ENCODE measurements around the gene SSX1.
"Not testable (repeated sequence)": the region's sequence is repeated elsewhere in the genome, so short reads cannot be mapped to it uniquely, and the experiment has no call there.

SSX1 gene, protein sequence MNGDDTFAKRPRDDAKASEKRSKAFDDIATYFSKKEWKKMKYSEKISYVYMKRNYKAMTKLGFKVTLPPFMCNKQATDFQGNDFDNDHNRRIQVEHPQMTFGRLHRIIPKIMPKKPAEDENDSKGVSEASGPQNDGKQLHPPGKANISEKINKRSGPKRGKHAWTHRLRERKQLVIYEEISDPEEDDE

DNA sequence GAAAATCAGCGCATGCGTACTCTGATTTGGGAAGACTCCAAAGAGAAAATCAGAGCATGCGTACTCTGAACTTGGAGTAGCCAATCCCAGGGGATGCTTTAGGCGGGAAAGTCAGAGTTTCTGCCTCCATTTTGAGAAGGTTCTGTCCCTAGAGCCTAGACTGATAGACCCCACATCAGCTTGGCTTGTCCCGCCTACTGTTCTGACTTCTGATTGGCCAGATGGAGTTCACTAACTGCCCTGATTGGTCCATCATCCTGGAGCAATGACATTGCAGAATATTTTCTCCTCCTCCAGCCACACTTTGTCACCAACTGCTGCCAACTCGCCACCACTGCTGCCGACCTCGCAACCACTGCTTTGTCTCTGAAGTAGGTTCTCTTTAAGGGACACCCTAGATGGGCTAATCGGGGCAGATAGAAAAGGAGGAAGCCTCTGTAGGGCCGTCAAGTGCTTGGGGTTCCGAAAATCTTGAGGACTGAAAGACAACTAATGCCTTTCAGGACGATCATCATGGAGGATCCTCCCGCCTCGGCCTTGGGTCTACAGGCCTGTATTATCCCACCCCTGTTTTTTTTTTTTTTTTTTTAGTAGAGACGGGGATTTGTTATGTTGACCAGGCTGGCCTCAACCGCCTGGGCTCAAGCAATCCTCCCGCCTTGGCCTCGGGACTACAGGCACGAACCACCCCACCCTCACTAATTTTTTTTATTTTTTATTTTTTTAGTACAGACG lies at the start of gene SSX1:
TSS of gene SSX1 (plus strand) at position 331 of the 735 bp plus-strand sequence. CDS start 1,850 bp downstream, outside the sequence.
- not testable (repeated sequence) for H3K36me3 ChIP-seq (ENCODE audit: control insufficient read depth, low read length); H3K27ac ChIP-seq (ENCODE audit: low read depth, low read length); H3K27me3 ChIP-seq (ENCODE audit: control insufficient read depth, low read length)

DNA sequence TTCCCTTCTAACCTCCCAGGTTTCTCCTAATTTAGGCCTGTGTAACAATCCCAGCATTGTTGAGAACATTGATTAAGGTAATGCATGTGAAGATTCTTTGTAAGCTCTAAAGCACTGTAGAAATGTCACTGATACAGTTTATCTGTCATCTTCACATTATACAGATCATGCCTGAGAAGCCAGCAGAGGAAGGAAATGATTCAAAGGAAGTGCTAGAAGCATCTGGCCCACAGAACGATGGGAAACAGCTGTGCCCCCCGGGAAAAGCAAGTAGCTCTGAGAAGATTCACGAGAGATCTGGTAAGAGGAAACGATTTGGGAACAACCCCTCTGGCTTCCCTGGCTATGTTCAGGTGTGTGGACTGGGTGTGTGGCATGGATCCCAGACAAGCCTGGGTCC lies 40.9 kb upstream of the SSX1 start:
- H3K4me1 ChIP-seq (ENCODE audit: control insufficient read depth, low read length); H3K27ac ChIP-seq (ENCODE audit: low read depth, low read length); H3F3A ChIP-seq (ENCODE audit: control insufficient read depth, insufficient read depth); H3K4me3 ChIP-seq (ENCODE audit: low read length); H3K9me2 ChIP-seq (replicated peaks; ENCODE audit: control insufficient read depth, low read length); H3K4me2 ChIP-seq (ENCODE audit: low read length); H3K9me3 ChIP-seq (ENCODE audit: control insufficient read depth, insufficient read depth, low read length); H3K27me3 ChIP-seq (ENCODE audit: control insufficient read depth, low read length); H3K36me3 ChIP-seq (ENCODE audit: control insufficient read depth, low read length); H4K20me1 ChIP-seq (ENCODE audit: control insufficient read depth, insufficient read depth, low read depth, low read length); H3K79me2 ChIP-seq (ENCODE audit: control insufficient read depth, low read length): not testable (repeated sequence)

More for the DNA sequence above, at the start of gene SSX1:
- not testable (repeated sequence) for H3F3A ChIP-seq (ENCODE audit: control insufficient read depth, insufficient read depth); H3K9me2 ChIP-seq (replicated peaks; ENCODE audit: control insufficient read depth, low read length); H3K79me2 ChIP-seq (ENCODE audit: control insufficient read depth, low read length); H3K4me2 ChIP-seq (ENCODE audit: low read length); H3K9me3 ChIP-seq (ENCODE audit: control insufficient read depth, insufficient read depth, low read length); H4K20me1 ChIP-seq (ENCODE audit: control insufficient read depth, insufficient read depth, low read depth, low read length); H3K4me3 ChIP-seq (ENCODE audit: low read length); H3K4me1 ChIP-seq (ENCODE audit: control insufficient read depth, low read length)

DNA sequence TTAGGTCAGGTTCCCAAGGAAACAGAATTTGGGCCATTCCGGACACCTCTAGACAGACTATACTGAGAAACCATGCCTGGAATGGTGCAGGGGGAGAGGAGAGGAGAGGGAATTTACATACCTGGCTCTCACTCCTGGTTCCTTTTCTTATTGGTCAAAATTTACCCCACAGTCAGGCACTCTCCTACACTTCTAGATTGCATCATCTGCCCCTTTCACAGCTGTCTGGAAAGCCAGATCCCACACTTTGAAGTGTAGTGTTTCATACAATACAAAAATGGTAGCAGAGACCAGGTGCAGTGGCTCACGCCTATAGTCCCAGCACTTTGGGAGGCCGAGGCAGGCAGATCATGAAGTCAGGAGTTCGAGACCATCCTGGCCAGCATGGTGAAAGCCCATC lies 31.0 kb upstream of the SSX1 start:
- not testable (repeated sequence) for H4K20me1 ChIP-seq (ENCODE audit: control insufficient read depth, insufficient read depth, low read depth, low read length); H3K9me2 ChIP-seq (replicated peaks; ENCODE audit: control insufficient read depth, low read length); H3K4me2 ChIP-seq (ENCODE audit: low read length)

DNA sequence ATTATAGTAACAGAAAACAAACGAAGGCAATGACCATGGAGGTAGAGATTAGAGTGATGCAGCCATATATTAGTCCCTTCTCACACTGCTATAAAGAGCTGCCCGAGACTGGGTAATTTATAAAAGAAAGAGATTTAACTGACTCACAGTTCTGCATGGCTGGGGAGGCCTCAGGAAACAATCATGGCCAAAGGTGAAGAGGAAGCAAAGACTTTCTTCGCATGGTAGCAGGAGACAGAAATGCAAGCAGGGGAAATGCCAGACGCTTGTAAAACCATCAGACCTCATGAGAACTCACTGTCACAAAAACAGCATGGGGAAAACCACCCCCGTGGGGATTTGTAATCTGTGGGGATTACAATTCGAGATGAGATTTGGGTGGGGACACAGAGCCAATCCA lies 2.2 kb upstream of the SSX1 start:
- H3K4me3 ChIP-seq (ENCODE audit: low read length); H4K20me1 ChIP-seq (ENCODE audit: control insufficient read depth, insufficient read depth, low read depth, low read length); H3K79me2 ChIP-seq (ENCODE audit: control insufficient read depth, low read length); H3K4me1 ChIP-seq (ENCODE audit: control insufficient read depth, low read length); H3F3A ChIP-seq (ENCODE audit: control insufficient read depth, insufficient read depth); H3K4me2 ChIP-seq (ENCODE audit: low read length); H3K27me3 ChIP-seq (ENCODE audit: control insufficient read depth, low read length); H3K36me3 ChIP-seq (ENCODE audit: control insufficient read depth, low read length); H3K9me2 ChIP-seq (replicated peaks; ENCODE audit: control insufficient read depth, low read length); H3K9me3 ChIP-seq (ENCODE audit: control insufficient read depth, insufficient read depth, low read length); H3K27ac ChIP-seq (ENCODE audit: low read depth, low read length): not testable (repeated sequence)

More for the DNA sequence above, 31.0 kb upstream of the SSX1 start:
- H3K79me2 ChIP-seq (ENCODE audit: control insufficient read depth, low read length); H3K27ac ChIP-seq (ENCODE audit: low read depth, low read length); H3K9me3 ChIP-seq (ENCODE audit: control insufficient read depth, insufficient read depth, low read length); H3F3A ChIP-seq (ENCODE audit: control insufficient read depth, insufficient read depth); H3K4me3 ChIP-seq (ENCODE audit: low read length); H3K36me3 ChIP-seq (ENCODE audit: control insufficient read depth, low read length); H3K27me3 ChIP-seq (ENCODE audit: control insufficient read depth, low read length); H3K4me1 ChIP-seq (ENCODE audit: control insufficient read depth, low read length): not testable (repeated sequence)

DNA sequence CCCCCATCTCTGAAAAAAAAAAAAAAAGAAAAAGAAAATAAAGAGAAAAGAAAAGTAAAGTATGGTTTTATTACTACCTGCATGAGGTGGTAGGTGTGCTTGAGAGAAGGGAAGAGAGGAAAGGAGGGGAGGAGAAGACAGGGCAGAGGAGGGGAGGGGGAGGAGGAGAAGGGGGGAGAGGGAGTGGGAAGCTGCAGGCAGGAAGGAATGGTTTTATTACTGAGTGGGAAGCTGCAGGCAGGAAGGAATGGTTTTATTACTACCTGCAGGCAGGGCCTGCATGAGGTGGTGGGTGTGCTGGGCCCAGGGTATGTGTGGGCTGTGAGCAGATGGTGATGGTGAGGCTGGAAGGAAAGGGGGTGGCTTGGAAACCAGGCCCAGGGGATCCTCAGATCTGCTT lies 19.2 kb downstream of the SSX1 start:
- H3F3A ChIP-seq (ENCODE audit: control insufficient read depth, insufficient read depth); H3K27me3 ChIP-seq (ENCODE audit: control insufficient read depth, low read length); H3K9me3 ChIP-seq (ENCODE audit: control insufficient read depth, insufficient read depth, low read length); H3K4me3 ChIP-seq (ENCODE audit: low read length); H3K27ac ChIP-seq (ENCODE audit: low read depth, low read length); H3K4me1 ChIP-seq (ENCODE audit: control insufficient read depth, low read length); H3K4me2 ChIP-seq (ENCODE audit: low read length); H3K36me3 ChIP-seq (ENCODE audit: control insufficient read depth, low read length); H3K9me2 ChIP-seq (replicated peaks; ENCODE audit: control insufficient read depth, low read length); H3K79me2 ChIP-seq (ENCODE audit: control insufficient read depth, low read length); H4K20me1 ChIP-seq (ENCODE audit: control insufficient read depth, insufficient read depth, low read depth, low read length): not testable (repeated sequence)

DNA sequence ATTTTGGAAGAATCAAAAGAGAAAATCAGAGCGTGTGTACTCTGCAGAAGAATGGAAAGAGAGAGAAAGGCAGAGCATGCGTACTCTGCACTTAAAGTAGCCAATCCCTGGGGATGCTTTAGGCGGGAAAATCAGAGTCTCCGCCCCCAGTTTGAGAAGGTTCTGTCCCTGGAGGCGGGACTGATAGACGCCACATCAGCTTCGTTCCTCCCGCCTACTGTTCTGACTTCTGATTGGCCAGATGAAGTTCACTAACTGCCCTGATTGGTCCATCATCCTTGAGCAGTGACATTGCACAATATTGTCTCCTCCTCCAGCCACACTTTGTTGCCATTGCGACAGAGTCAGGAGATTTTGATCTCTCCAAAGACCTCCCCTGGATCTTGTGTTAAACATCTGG lies 23.8 kb downstream of the SSX1 start:
- Histone ChIP-seq H3K4me1 (ENCODE audit: control insufficient read depth, low read length) (no peaks in the 10 kb centered on the region), H3F3A (ENCODE audit: control insufficient read depth, insufficient read depth) (no peaks in the 10 kb centered on the region), H3K27ac (ENCODE audit: low read depth, low read length) (no peak overlapping the region), H3K9me3 (ENCODE audit: control insufficient read depth, insufficient read depth, low read length) (no peaks in the 10 kb centered on the region), H4K20me1 (ENCODE audit: control insufficient read depth, insufficient read depth, low read depth, low read length) (no peaks in the 10 kb centered on the region), H3K4me3 (ENCODE audit: low read length) (no peak overlapping the region), H3K9me2 (replicated peaks; ENCODE audit: control insufficient read depth, low read length) (no peaks in the 10 kb centered on the region), H3K4me2 (ENCODE audit: low read length) (no peak overlapping the region), H3K36me3 (ENCODE audit: control insufficient read depth, low read length) (no peaks in the 10 kb centered on the region), H3K27me3 (ENCODE audit: control insufficient read depth, low read length) (no peaks in the 10 kb centered on the region), H3K79me2 (ENCODE audit: control insufficient read depth, low read length) (no peaks in the 10 kb centered on the region)
- no peak for TF ChIP-seq EZH2phosphoT487 (IDR thresholded peaks at IDR 0.05; ENCODE audit: borderline replicate concordance, low read length)
- TF ChIP-seq, protein P1, sequence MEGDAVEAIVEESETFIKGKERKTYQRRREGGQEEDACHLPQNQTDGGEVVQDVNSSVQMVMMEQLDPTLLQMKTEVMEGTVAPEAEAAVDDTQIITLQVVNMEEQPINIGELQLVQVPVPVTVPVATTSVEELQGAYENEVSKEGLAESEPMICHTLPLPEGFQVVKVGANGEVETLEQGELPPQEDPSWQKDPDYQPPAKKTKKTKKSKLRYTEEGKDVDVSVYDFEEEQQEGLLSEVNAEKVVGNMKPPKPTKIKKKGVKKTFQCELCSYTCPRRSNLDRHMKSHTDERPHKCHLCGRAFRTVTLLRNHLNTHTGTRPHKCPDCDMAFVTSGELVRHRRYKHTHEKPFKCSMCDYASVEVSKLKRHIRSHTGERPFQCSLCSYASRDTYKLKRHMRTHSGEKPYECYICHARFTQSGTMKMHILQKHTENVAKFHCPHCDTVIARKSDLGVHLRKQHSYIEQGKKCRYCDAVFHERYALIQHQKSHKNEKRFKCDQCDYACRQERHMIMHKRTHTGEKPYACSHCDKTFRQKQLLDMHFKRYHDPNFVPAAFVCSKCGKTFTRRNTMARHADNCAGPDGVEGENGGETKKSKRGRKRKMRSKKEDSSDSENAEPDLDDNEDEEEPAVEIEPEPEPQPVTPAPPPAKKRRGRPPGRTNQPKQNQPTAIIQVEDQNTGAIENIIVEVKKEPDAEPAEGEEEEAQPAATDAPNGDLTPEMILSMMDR (IDR thresholded peaks at IDR 0.05; ENCODE audit: low read depth, low read length, poor library complexity, severe bottlenecking) = no peak

DNA sequence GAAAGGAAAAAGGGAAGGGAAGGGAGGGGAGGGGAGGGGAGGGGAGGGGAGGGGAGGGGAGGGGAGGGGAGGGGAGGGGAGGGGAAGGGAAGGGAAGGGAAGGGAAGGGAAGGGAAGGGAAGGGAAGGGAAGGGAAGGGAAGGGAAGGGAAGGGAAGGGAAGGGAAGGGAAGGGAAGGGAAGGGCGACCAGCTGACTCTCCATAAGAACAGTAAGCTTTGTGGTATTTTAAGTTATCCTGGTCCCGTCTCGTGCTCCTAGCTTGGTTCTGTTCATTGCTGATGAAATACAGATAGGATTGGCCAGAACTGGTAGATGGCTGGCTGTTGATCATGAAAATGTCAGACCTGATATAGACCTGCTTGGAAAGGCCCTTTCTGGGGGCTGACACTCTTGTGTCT lies 25.5 kb downstream of the SSX1 start:
- H3K9me2 ChIP-seq (replicated peaks; ENCODE audit: control insufficient read depth, low read length); H3K4me1 ChIP-seq (ENCODE audit: control insufficient read depth, low read length); H3K9me3 ChIP-seq (ENCODE audit: control insufficient read depth, insufficient read depth, low read length); H3K36me3 ChIP-seq (ENCODE audit: control insufficient read depth, low read length); H3K4me2 ChIP-seq (ENCODE audit: low read length); H3K27me3 ChIP-seq (ENCODE audit: control insufficient read depth, low read length); H3K4me3 ChIP-seq (ENCODE audit: low read length); H3K79me2 ChIP-seq (ENCODE audit: control insufficient read depth, low read length); H4K20me1 ChIP-seq (ENCODE audit: control insufficient read depth, insufficient read depth, low read depth, low read length); H3K27ac ChIP-seq (ENCODE audit: low read depth, low read length); H3F3A ChIP-seq (ENCODE audit: control insufficient read depth, insufficient read depth): not testable (repeated sequence)
